ENCODE results near the gene FGF8. TPM values are rescaled to one million over a fixed set of nuclear protein-coding genes. Genes with fewer than 3 reads are reported as not detected.

The FGF8 gene
- total and polyA plus RNA-seq, 2 of the 13 experiments (the other 11 are each of a cell fraction or from before 2014, with no cell fraction given): not detected

GRCh38 chr10:101818119-101818871 is 42.4 kb upstream of the FGF8 start, which contains the start of gene OGA (continued):
- TF ChIP-seq, protein P1, sequence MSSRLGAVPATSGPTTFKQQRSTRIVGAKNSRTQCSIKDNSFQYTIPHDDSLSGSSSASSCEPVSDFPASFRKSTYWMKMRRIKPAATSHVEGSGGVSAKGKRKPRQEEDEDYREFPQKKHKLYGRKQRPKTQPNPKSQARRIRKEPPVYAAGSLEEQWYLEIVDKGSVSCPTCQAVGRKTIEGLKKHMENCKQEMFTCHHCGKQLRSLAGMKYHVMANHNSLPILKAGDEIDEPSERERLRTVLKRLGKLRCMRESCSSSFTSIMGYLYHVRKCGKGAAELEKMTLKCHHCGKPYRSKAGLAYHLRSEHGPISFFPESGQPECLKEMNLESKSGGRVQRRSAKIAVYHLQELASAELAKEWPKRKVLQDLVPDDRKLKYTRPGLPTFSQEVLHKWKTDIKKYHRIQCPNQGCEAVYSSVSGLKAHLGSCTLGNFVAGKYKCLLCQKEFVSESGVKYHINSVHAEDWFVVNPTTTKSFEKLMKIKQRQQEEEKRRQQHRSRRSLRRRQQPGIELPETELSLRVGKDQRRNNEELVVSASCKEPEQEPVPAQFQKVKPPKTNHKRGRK (CRISPR knock-in tag; IDR thresholded peaks at IDR 0.05): no peak
- TF ChIP-seq ZNF891 (CRISPR knock-in tag; IDR thresholded peaks at IDR 0.05) (no peak), CHD2 (IDR thresholded peaks at IDR 0.05; ENCODE audit: low read depth, low read length) (peak; percentile 75; the same call in 1 of the 2 replicates), SIX4 (CRISPR knock-in tag; IDR thresholded peaks at IDR 0.05) (no peak), ZNF329 (CRISPR knock-in tag; IDR thresholded peaks at IDR 0.05; ENCODE audit: low read depth) (no peak), PRPF4 (IDR thresholded peaks at IDR 0.05; ENCODE audit: low read depth, low read length, poor library complexity, severe bottlenecking) (peak; percentile 99), ADNP (CRISPR knock-in tag; IDR thresholded peaks at IDR 0.05) (no peak), E2F1 (CRISPR knock-in tag; IDR thresholded peaks at IDR 0.05) (peak; percentile 68; the same call in 1 of the 2 replicates), ZNF616 (CRISPR knock-in tag; IDR thresholded peaks at IDR 0.05; ENCODE audit: low read depth) (no peak; the same call in 1 of the 2 replicates), RBFOX2 (IDR thresholded peaks at IDR 0.05; ENCODE audit: low read depth, low read length) (peak; percentile 79), HNF4G (IDR thresholded peaks at IDR 0.05; ENCODE audit: borderline replicate concordance, low read depth, low read length) (no peak; the same call in 1 of the 2 replicates), HNF4G (CRISPR knock-in tag; IDR thresholded peaks at IDR 0.05; ENCODE audit: borderline replicate concordance, low read depth) (peak; percentile 62; the same call in 1 of the 2 replicates), ZNF292 (CRISPR knock-in tag; IDR thresholded peaks at IDR 0.05; ENCODE audit: borderline replicate concordance, low read depth) (no peak), PAX8 (CRISPR knock-in tag; IDR thresholded peaks at IDR 0.05; ENCODE audit: borderline replicate concordance) (no peak), SMARCC2 (IDR thresholded peaks at IDR 0.05) (no peak), ZNF543 (CRISPR knock-in tag; IDR thresholded peaks at IDR 0.05) (no peak), DNMT3B (CRISPR knock-in tag; conservative IDR thresholded peaks at IDR 0.05) (no peak), SAFB2 (CRISPR knock-in tag; IDR thresholded peaks at IDR 0.05; ENCODE audit: borderline replicate concordance, low read depth) (no peak), NR2F2 (IDR thresholded peaks at IDR 0.05; ENCODE audit: borderline replicate concordance, low read depth) (peak; percentile 41; the same call in 1 of the 2 replicates), CEBPG (CRISPR knock-in tag; IDR thresholded peaks at IDR 0.05) (peak; percentile 67)
- TF ChIP-seq, protein P2, sequence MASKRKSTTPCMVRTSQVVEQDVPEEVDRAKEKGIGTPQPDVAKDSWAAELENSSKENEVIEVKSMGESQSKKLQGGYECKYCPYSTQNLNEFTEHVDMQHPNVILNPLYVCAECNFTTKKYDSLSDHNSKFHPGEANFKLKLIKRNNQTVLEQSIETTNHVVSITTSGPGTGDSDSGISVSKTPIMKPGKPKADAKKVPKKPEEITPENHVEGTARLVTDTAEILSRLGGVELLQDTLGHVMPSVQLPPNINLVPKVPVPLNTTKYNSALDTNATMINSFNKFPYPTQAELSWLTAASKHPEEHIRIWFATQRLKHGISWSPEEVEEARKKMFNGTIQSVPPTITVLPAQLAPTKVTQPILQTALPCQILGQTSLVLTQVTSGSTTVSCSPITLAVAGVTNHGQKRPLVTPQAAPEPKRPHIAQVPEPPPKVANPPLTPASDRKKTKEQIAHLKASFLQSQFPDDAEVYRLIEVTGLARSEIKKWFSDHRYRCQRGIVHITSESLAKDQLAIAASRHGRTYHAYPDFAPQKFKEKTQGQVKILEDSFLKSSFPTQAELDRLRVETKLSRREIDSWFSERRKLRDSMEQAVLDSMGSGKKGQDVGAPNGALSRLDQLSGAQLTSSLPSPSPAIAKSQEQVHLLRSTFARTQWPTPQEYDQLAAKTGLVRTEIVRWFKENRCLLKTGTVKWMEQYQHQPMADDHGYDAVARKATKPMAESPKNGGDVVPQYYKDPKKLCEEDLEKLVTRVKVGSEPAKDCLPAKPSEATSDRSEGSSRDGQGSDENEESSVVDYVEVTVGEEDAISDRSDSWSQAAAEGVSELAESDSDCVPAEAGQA (IDR thresholded peaks at IDR 0.05; ENCODE audit: low read depth): 0 out of 2 replicates have a peak, but pooled peaks have one; percentile 41
- TF ChIP-seq, protein P2 (CRISPR knock-in tag; IDR thresholded peaks at IDR 0.05; ENCODE audit: borderline replicate concordance): no peak
